ENCODE measurements around the gene ARID5B. TPM values are rescaled to one million over a fixed set of nuclear protein-coding genes. Genes with fewer than 3 reads are reported as not detected.

The ARID5B gene
- polyA plus RNA-seq, 1 donor from 2014 or later, result 2.1 TPM

DNA sequence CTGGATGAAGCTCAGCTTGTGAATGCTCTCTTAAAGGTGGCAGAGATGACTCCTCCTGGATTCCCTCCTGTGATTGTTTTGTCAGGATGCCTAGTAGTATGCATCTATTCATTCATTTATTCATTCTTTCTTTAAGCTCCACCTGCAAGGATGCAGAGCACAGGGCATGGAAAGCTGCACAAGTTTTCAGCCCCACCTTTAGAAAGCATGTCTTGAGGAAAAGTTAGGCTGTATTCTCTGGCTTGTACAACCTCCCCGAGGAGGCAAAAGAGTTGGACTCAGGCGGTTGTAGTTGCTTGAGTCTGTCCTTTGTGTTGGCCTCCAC is 22.4 kb downstream of the ARID5B start:
- Histone ChIP-seq H3K9me2 (ENCODE audit: insufficient read depth, low read length) (no peaks in the 10 kb centered on the region), H4K20me1 (ENCODE audit: insufficient read depth) (no peaks in the 10 kb centered on the region), H3F3A (ENCODE audit: insufficient read depth, low read length, poor library complexity, severe bottlenecking) (no peaks in the 10 kb centered on the region), H3K79me2 (replicated peaks; ENCODE audit: insufficient read depth, low read length) (no peaks in the 10 kb centered on the region), H3K27ac (ENCODE audit: low read length) (no peak overlapping the region), H3K9ac (ENCODE audit: low read length) (no peak overlapping the region), H3K9me3 (ENCODE audit: low read length) (no peaks in the 10 kb centered on the region), H3K27me3 (ENCODE audit: insufficient read depth, low read depth, low read length) (no peaks in the 10 kb centered on the region), H3K36me3 (ENCODE audit: insufficient read depth, low read length) (no peaks in the 10 kb centered on the region), H2AFZ (ENCODE audit: low read depth, low read length) (no peak overlapping the region), H3K4me3 (ENCODE audit: low read length) (no peak overlapping the region), H3K4me2 (ENCODE audit: low read length) (no peak overlapping the region)
- TF ChIP-seq RAD21 (conservative IDR thresholded peaks at IDR 0.05) (no peak), MXI1 (conservative IDR thresholded peaks at IDR 0.05; ENCODE audit: poor library complexity, severe bottlenecking) (no peak), SMC3 (conservative IDR thresholded peaks at IDR 0.05; ENCODE audit: poor library complexity) (no peak), EP300 (conservative IDR thresholded peaks at IDR 0.05; ENCODE audit: poor library complexity, severe bottlenecking) (no peak)

DNA sequence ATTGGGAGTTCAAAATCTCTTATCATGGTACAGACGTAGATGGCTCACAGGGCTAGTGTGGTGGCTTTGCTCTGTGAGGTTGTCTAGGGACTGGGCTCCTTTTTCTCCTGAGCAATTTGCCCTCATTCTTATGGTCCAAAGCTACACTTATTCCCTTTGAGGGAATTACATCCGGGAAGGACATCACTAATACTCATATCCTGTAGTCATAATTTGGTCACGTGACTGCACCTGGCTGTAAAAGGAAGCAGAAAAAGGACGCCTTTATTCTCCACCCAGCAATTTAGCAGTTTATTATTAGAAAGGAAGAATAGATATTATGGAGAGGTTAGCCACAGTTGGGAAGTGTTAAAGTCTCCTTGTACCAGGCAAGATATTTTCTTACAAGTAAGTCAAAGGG is 28.1 kb downstream of the ARID5B start:
- no peaks in the 10 kb centered on the region for H3K9me3 ChIP-seq (ENCODE audit: low read length)
- H3F3A ChIP-seq (ENCODE audit: insufficient read depth, low read length, poor library complexity, severe bottlenecking), result no peaks in the 10 kb centered on the region
- no peaks in the 10 kb centered on the region for H3K79me2 ChIP-seq (replicated peaks; ENCODE audit: insufficient read depth, low read length)
- H3K4me3 ChIP-seq (ENCODE audit: low read length), result no peak overlapping the region
- H4K20me1 ChIP-seq (ENCODE audit: insufficient read depth), result no peaks in the 10 kb centered on the region
- H2AFZ ChIP-seq (ENCODE audit: low read depth, low read length), result no peak overlapping the region
- H3K9me2 ChIP-seq (ENCODE audit: insufficient read depth, low read length), result no peaks in the 10 kb centered on the region
- H3K27ac ChIP-seq (ENCODE audit: low read length), result no peak overlapping the region
- H3K4me2 ChIP-seq (ENCODE audit: low read length), result no peak overlapping the region
- H3K27me3 ChIP-seq (ENCODE audit: insufficient read depth, low read depth, low read length), result no peaks in the 10 kb centered on the region
- TF ChIP-seq POLR2AphosphoS5 (IDR thresholded peaks at IDR 0.05) (no peak), EP300 (conservative IDR thresholded peaks at IDR 0.05; ENCODE audit: poor library complexity, severe bottlenecking) (no peak), MXI1 (conservative IDR thresholded peaks at IDR 0.05; ENCODE audit: poor library complexity, severe bottlenecking) (no peak), TAF1 (IDR thresholded peaks at IDR 0.05; ENCODE audit: low read depth) (no peak), SMC3 (conservative IDR thresholded peaks at IDR 0.05; ENCODE audit: poor library complexity) (no peak), RAD21 (conservative IDR thresholded peaks at IDR 0.05) (no peak), EZH2 (IDR thresholded peaks at IDR 0.05; ENCODE audit: borderline replicate concordance, insufficient read depth, low read length, poor library complexity, severe bottlenecking) (no peak)
- TF ChIP-seq, protein P1, sequence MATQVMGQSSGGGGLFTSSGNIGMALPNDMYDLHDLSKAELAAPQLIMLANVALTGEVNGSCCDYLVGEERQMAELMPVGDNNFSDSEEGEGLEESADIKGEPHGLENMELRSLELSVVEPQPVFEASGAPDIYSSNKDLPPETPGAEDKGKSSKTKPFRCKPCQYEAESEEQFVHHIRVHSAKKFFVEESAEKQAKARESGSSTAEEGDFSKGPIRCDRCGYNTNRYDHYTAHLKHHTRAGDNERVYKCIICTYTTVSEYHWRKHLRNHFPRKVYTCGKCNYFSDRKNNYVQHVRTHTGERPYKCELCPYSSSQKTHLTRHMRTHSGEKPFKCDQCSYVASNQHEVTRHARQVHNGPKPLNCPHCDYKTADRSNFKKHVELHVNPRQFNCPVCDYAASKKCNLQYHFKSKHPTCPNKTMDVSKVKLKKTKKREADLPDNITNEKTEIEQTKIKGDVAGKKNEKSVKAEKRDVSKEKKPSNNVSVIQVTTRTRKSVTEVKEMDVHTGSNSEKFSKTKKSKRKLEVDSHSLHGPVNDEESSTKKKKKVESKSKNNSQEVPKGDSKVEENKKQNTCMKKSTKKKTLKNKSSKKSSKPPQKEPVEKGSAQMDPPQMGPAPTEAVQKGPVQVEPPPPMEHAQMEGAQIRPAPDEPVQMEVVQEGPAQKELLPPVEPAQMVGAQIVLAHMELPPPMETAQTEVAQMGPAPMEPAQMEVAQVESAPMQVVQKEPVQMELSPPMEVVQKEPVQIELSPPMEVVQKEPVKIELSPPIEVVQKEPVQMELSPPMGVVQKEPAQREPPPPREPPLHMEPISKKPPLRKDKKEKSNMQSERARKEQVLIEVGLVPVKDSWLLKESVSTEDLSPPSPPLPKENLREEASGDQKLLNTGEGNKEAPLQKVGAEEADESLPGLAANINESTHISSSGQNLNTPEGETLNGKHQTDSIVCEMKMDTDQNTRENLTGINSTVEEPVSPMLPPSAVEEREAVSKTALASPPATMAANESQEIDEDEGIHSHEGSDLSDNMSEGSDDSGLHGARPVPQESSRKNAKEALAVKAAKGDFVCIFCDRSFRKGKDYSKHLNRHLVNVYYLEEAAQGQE (IDR thresholded peaks at IDR 0.05; ENCODE audit: borderline replicate concordance), result no peak
- TF ChIP-seq, protein P2, sequence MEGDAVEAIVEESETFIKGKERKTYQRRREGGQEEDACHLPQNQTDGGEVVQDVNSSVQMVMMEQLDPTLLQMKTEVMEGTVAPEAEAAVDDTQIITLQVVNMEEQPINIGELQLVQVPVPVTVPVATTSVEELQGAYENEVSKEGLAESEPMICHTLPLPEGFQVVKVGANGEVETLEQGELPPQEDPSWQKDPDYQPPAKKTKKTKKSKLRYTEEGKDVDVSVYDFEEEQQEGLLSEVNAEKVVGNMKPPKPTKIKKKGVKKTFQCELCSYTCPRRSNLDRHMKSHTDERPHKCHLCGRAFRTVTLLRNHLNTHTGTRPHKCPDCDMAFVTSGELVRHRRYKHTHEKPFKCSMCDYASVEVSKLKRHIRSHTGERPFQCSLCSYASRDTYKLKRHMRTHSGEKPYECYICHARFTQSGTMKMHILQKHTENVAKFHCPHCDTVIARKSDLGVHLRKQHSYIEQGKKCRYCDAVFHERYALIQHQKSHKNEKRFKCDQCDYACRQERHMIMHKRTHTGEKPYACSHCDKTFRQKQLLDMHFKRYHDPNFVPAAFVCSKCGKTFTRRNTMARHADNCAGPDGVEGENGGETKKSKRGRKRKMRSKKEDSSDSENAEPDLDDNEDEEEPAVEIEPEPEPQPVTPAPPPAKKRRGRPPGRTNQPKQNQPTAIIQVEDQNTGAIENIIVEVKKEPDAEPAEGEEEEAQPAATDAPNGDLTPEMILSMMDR (IDR thresholded peaks at IDR 0.05; ENCODE audit: poor library complexity, severe bottlenecking), result no peak
- no peak overlapping the region for H3K9ac ChIP-seq (ENCODE audit: low read length)
- H3K36me3 ChIP-seq (ENCODE audit: insufficient read depth, low read length), result no peaks in the 10 kb centered on the region

Data from neural cell (in vitro differentiated cells).